ENCODE measurements around the gene IFT20. TPM values are rescaled to one million over a fixed set of nuclear protein-coding genes. Genes with fewer than 3 reads are reported as not detected.

IFT20 gene
- total and polyA plus RNA-seq, 2 of the 13 experiments (the other 11 are each of a cell fraction or from before 2014, with no cell fraction given) = 28.0 to 37.8 TPM

DNA sequence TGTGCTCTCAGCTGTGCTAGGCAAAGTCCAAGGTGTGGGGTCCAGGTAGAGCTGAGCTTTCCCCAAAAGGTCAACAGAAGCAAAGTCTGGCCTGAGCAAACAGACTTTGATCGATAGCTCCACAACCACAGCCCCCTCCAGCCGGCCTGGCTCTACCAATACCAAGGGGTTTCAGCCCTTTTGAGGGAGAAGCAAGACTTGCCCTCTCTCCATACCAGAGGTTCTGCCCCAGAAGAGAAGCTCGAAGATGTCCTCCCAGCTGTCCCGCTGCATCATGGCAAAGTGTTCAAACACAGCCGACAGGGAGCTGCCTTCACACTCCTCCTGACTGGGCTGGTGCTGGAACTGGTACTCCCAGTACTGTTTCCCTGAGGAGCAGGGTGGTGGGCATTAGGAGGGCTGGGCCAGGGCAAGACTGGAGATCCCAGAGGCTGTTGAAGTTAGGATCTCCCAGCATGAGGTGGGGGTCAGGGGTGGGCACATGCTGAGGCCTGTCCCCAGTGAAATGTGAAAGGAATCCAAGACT is 33.1 kb upstream of the IFT20 start (continued):
- TF ChIP-seq, protein P1, sequence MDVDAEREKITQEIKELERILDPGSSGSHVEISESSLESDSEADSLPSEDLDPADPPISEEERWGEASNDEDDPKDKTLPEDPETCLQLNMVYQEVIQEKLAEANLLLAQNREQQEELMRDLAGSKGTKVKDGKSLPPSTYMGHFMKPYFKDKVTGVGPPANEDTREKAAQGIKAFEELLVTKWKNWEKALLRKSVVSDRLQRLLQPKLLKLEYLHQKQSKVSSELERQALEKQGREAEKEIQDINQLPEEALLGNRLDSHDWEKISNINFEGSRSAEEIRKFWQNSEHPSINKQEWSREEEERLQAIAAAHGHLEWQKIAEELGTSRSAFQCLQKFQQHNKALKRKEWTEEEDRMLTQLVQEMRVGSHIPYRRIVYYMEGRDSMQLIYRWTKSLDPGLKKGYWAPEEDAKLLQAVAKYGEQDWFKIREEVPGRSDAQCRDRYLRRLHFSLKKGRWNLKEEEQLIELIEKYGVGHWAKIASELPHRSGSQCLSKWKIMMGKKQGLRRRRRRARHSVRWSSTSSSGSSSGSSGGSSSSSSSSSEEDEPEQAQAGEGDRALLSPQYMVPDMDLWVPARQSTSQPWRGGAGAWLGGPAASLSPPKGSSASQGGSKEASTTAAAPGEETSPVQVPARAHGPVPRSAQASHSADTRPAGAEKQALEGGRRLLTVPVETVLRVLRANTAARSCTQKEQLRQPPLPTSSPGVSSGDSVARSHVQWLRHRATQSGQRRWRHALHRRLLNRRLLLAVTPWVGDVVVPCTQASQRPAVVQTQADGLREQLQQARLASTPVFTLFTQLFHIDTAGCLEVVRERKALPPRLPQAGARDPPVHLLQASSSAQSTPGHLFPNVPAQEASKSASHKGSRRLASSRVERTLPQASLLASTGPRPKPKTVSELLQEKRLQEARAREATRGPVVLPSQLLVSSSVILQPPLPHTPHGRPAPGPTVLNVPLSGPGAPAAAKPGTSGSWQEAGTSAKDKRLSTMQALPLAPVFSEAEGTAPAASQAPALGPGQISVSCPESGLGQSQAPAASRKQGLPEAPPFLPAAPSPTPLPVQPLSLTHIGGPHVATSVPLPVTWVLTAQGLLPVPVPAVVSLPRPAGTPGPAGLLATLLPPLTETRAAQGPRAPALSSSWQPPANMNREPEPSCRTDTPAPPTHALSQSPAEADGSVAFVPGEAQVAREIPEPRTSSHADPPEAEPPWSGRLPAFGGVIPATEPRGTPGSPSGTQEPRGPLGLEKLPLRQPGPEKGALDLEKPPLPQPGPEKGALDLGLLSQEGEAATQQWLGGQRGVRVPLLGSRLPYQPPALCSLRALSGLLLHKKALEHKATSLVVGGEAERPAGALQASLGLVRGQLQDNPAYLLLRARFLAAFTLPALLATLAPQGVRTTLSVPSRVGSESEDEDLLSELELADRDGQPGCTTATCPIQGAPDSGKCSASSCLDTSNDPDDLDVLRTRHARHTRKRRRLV (CRISPR knock-in tag; IDR thresholded peaks at IDR 0.05) = no peak
- TF ChIP-seq ZNF549 (CRISPR knock-in tag; IDR thresholded peaks at IDR 0.05) (no peak), HDAC6 (IDR thresholded peaks at IDR 0.05; ENCODE audit: low read depth, low read length) (no peak), PAX8 (CRISPR knock-in tag; IDR thresholded peaks at IDR 0.05; ENCODE audit: borderline replicate concordance) (no peak), SAFB2 (CRISPR knock-in tag; IDR thresholded peaks at IDR 0.05; ENCODE audit: borderline replicate concordance, low read depth) (no peak), JUN (CRISPR knock-in tag; IDR thresholded peaks at IDR 0.05) (no peak), IKZF1 (IDR thresholded peaks at IDR 0.05) (no peak), ZMYM3 (CRISPR knock-in tag; IDR thresholded peaks at IDR 0.05) (peak; percentile 50; the same call in 1 of the 2 replicates), NR2F2 (IDR thresholded peaks at IDR 0.05; ENCODE audit: borderline replicate concordance, low read depth) (peak; percentile 90), CREM (IDR thresholded peaks at IDR 0.05) (peak; percentile 89), CREM (CRISPR knock-in tag; IDR thresholded peaks at IDR 0.05) (no peak), ZNF7 (CRISPR knock-in tag; IDR thresholded peaks at IDR 0.05) (no peak), LRRFIP1 (CRISPR knock-in tag; conservative IDR thresholded peaks at IDR 0.05) (no peak)
- TF ChIP-seq, protein P2, sequence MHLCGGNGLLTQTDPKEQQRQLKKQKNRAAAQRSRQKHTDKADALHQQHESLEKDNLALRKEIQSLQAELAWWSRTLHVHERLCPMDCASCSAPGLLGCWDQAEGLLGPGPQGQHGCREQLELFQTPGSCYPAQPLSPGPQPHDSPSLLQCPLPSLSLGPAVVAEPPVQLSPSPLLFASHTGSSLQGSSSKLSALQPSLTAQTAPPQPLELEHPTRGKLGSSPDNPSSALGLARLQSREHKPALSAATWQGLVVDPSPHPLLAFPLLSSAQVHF (CRISPR knock-in tag; IDR thresholded peaks at IDR 0.05) = no peak
- TF ChIP-seq, protein P3, sequence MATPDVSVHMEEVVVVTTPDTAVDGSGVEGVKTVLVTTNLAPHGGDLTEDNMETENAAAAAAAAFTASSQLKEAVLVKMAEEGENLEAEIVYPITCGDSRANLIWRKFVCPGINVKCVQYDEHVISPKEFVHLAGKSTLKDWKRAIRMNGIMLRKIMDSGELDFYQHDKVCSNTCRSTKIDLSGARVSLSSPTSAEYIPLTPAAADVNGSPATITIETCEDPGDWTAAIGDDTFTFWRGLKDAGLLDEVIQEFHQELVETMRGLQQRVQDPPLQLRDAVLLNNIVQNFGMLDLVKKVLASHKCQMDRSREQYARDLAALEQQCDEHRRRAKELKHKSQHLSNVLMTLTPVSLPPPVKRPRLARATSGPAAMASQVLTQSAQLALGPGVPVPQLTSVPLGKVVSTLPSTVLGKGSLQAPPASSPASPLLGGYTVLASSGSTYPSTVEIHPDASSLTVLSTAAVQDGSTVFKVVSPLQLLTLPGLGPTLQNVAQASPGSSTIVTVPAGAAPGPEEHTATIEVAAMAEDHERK (CRISPR knock-in tag; IDR thresholded peaks at IDR 0.05; ENCODE audit: low read depth) = no peak

Data from HepG2 (cell line).